Trophoblast cell (in vitro differentiated cells and primary cell): ENCODE data around the gene CD6.

Experiments used
- DNase-seq, 2 donors: peaks; one replicate each; pipeline ENCODE4 v3.0.0-alpha.2; 2016
- H2AFZ ChIP-seq: 2 replicates; pipeline ENCODE4 v1.6.1; 2013; ENCODE audit warnings: low read length, moderate library complexity, mild to moderate bottlenecking; ENCODE audit not compliant: insufficient read depth, poor library complexity
- H2AK5ac ChIP-seq: 2 replicates; pipeline ENCODE4 v1.6.1; 2013; ENCODE audit warnings: mild to moderate bottlenecking, low read length
- H2BK120ac ChIP-seq: 2 replicates; pipeline ENCODE4 v1.6.1; 2013; ENCODE audit warnings: low read length, mild to moderate bottlenecking, moderate library complexity; ENCODE audit not compliant: insufficient read depth, poor library complexity
- H2BK12ac ChIP-seq: 2 replicates; pipeline ENCODE4 v1.6.1; 2013; ENCODE audit warnings: mild to moderate bottlenecking, low read length, moderate library complexity
- H2BK5ac ChIP-seq: 2 replicates; pipeline ENCODE4 v1.6.1; 2013; ENCODE audit warnings: low read length, low read depth, moderate library complexity, mild to moderate bottlenecking; ENCODE audit not compliant: poor library complexity
- H3K14ac ChIP-seq: 2 replicates; pipeline ENCODE4 v1.6.1; 2013; ENCODE audit warnings: mild to moderate bottlenecking, low read length
- H3K18ac ChIP-seq: 2 replicates; pipeline ENCODE4 v1.6.1; 2013; ENCODE audit warnings: mild to moderate bottlenecking, low read length
- H3K23ac ChIP-seq: 2 replicates; pipeline ENCODE4 v1.6.1; 2013; ENCODE audit warnings: low read length
- H3K27ac ChIP-seq: 2 replicates; pipeline ENCODE4 v1.5.1; 2013; ENCODE audit warnings: low read depth, mild to moderate bottlenecking, inconsistent platforms, low read length, moderate library complexity
- H3K27me3 ChIP-seq: 2 replicates; pipeline ENCODE4 v1.6.1; 2013; ENCODE audit warnings: inconsistent platforms, mild to moderate bottlenecking, low read length, moderate library complexity; ENCODE audit not compliant: insufficient read depth
- H3K36me3 ChIP-seq, 2 experiments: 1 replicate in 1 of 2; 2 replicates in 1 of 2; pipeline ENCODE4 v1.6.1; 2013; ENCODE audit warnings: low read length in 2 of 2, mild to moderate bottlenecking in 2 of 2, moderate library complexity in 1 of 2; ENCODE audit not compliant: insufficient read depth in 2 of 2, control insufficient read depth in 1 of 2
- H3K4ac ChIP-seq: 2 replicates; pipeline ENCODE4 v1.6.1; 2013; ENCODE audit warnings: low read depth, mild to moderate bottlenecking, low read length, moderate library complexity
- H3K4me1 ChIP-seq, 2 experiments: 1 replicate in 1 of 2; 2 replicates in 1 of 2; pipeline ENCODE4 v1.6.1; 2013; ENCODE audit warnings: low read length in 2 of 2, mild to moderate bottlenecking in 2 of 2, moderate library complexity in 1 of 2; ENCODE audit not compliant: insufficient read depth in 2 of 2, control insufficient read depth in 1 of 2
- H3K4me2 ChIP-seq: 2 replicates; pipeline ENCODE4 v1.6.1; 2013; ENCODE audit warnings: inconsistent platforms, mild to moderate bottlenecking, low read length, moderate library complexity
- H3K4me3 ChIP-seq: 2 replicates; pipeline ENCODE4 v1.5.1; 2013; ENCODE audit warnings: mild to moderate bottlenecking, low read depth, low read length, inconsistent platforms
- H3K79me1 ChIP-seq: one replicate; pipeline ENCODE4 v1.6.1; 2013; ENCODE audit warnings: low read length
- H3K79me2 ChIP-seq: 2 replicates; pipeline ENCODE4 v1.6.1; 2013; ENCODE audit warnings: low read length, mild to moderate bottlenecking; ENCODE audit not compliant: control insufficient read depth, insufficient read depth, poor library complexity
- H3K9ac ChIP-seq: 2 replicates; pipeline ENCODE4 v1.6.1; 2013; ENCODE audit warnings: mild to moderate bottlenecking, low read length
- H3K9me3 ChIP-seq: 2 replicates; pipeline ENCODE4 v1.6.1; 2013; ENCODE audit warnings: low read depth, mild to moderate bottlenecking, control low read depth, inconsistent platforms, low read length; ENCODE audit not compliant: insufficient read depth
- H4K12ac ChIP-seq: 2 replicates; pipeline ENCODE4 v1.6.1; 2013; ENCODE audit warnings: low read depth, mild to moderate bottlenecking, low read length, moderate library complexity
- H4K8ac ChIP-seq: 2 replicates; pipeline ENCODE4 v1.6.1; 2013; ENCODE audit warnings: low read depth, mild to moderate bottlenecking, low read length, moderate library complexity
- H4K91ac ChIP-seq: one replicate; pipeline ENCODE4 v1.6.1; 2013; ENCODE audit warnings: low read depth, mild to moderate bottlenecking, low read length, moderate library complexity
- WGBS: extraction: QIAGEN DNeasy Blood & Tissue Kit; methylation state at CpG from one replicate; pipeline ENCODE4 v1.1.7; 2013; ENCODE audit warnings: missing lambda C conversion rate; ENCODE audit not compliant: insufficient read length, insufficient coverage; ENCODE audit errors: extremely low coverage; 5-methylcytosine and 5-hydroxymethylcytosine counted together

CD6 gene

DNA sequence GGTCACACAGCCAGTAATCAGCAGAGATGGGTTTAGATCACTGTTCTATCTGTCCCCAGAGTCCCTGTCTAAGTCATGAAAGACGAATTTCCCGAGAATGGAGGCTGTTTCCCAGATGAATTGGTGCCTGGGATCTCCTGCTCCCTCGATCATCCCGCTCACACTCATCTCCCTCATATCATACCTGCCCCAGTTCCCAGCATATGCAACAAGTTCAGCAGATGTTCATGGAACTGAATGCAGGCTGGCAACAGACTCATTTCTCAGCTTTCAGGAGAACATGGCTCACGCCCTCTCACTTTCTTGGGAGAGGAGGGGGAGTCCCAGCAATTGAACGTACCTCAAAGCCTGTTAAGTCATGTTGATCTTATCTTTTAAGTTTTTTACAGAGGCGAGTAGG is 22.1 kb downstream of the CD6 start:
- Histone ChIP-seq H3K4me1 (no peaks in the 10 kb centered on the region), H2BK12ac (no peak overlapping the region), H3K4me2 (no peak overlapping the region), H3K36me3 (no peaks in the 10 kb centered on the region), H2AFZ (no peak overlapping the region), H3K23ac (no peak overlapping the region), H3K18ac (no peak overlapping the region), H3K4me3 (no peak overlapping the region), H4K91ac (no peak overlapping the region), H3K79me2 (no peaks in the 10 kb centered on the region), H3K27me3 (no peaks in the 10 kb centered on the region), H3K14ac (no peak overlapping the region), H4K8ac (no peak overlapping the region), H3K27ac (no peak overlapping the region), H3K9me3 (no peaks in the 10 kb centered on the region), H2AK5ac (no peak overlapping the region), H3K9ac (no peak overlapping the region), H3K79me1 (no peaks in the 10 kb centered on the region), H4K12ac (no peak overlapping the region), H2BK120ac (no peak overlapping the region), H3K4ac (no peak overlapping the region), H2BK5ac (no peak overlapping the region)
- WGBS: no CpG with 5 or more reads among the region's 7 CpGs
- no peak for DNase-seq

DNA sequence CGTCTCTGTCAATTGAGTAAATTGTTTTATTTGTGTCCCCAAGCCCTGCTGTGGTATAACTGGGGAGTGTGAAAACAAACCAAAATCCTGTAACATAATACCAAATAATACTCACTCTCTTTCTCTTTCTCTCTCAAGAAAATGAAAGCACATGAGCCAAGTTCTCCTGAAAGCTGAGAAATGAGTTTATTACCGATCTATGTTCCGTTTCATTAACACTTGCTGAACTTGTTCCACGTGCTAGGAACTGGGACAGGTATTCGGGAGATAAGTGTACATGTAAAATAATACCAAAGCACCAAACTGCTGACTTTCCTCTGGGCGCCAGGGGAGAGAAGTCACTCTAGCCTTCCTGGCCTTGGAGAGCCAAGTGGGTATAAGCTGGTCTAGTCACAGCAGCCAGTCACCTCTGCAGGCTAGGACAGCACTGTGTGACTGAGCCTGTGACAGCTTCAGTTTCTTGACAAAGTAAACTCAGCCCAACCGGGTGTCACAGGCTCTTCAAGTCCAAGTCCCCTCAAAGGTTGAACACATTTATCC is 23.1 kb downstream of the CD6 start:
- DNase-seq: no peak
- Histone ChIP-seq H3K18ac (no peak overlapping the region), H3K27me3 (no peaks in the 10 kb centered on the region), H3K14ac (no peak overlapping the region), H4K91ac (no peak overlapping the region), H2BK120ac (no peak overlapping the region), H4K12ac (no peak overlapping the region), H4K8ac (no peak overlapping the region), H3K4me3 (no peak overlapping the region), H3K9me3 (no peaks in the 10 kb centered on the region), H2BK5ac (no peak overlapping the region), H3K4ac (no peak overlapping the region), H2AK5ac (no peak overlapping the region), H2AFZ (no peak overlapping the region), H3K4me1 (no peaks in the 10 kb centered on the region), H3K79me1 (no peaks in the 10 kb centered on the region), H3K36me3 (no peaks in the 10 kb centered on the region), H3K23ac (no peak overlapping the region), H3K9ac (no peak overlapping the region), H2BK12ac (no peak overlapping the region), H3K27ac (no peak overlapping the region), H3K4me2 (no peak overlapping the region), H3K79me2 (no peaks in the 10 kb centered on the region)
- no CpG with 5 or more reads among the region's 7 CpGs for WGBS

GRCh38 chr11:60995798-60996197 is 24.3 kb downstream of the CD6 start:
- H3K79me2 ChIP-seq: no peaks in the 10 kb centered on the region
- H3K9me3 ChIP-seq: no peaks in the 10 kb centered on the region
- no peak overlapping the region for H3K23ac ChIP-seq
- no peak overlapping the region for H3K18ac ChIP-seq
- no peak overlapping the region for H3K14ac ChIP-seq
- no peak overlapping the region for H2BK12ac ChIP-seq
- no peak overlapping the region for H3K9ac ChIP-seq
- no peak overlapping the region for H2AK5ac ChIP-seq
- no peaks in the 10 kb centered on the region for H3K27me3 ChIP-seq
- H4K8ac ChIP-seq: no peak overlapping the region
- H3K4ac ChIP-seq: no peak overlapping the region
- H3K4me1 ChIP-seq: no peaks in the 10 kb centered on the region
- WGBS: no CpG with 5 or more reads among the region's 7 CpGs
- H2AFZ ChIP-seq: no peak overlapping the region
- H3K4me2 ChIP-seq: no peak overlapping the region
- H3K36me3 ChIP-seq: no peaks in the 10 kb centered on the region
- no peak for DNase-seq
- H2BK5ac ChIP-seq: no peak overlapping the region
- no peak overlapping the region for H4K91ac ChIP-seq
- H2BK120ac ChIP-seq: no peak overlapping the region
- no peak overlapping the region for H3K27ac ChIP-seq
- no peak overlapping the region for H3K4me3 ChIP-seq
- no peak overlapping the region for H4K12ac ChIP-seq
- no peaks in the 10 kb centered on the region for H3K79me1 ChIP-seq

DNA sequence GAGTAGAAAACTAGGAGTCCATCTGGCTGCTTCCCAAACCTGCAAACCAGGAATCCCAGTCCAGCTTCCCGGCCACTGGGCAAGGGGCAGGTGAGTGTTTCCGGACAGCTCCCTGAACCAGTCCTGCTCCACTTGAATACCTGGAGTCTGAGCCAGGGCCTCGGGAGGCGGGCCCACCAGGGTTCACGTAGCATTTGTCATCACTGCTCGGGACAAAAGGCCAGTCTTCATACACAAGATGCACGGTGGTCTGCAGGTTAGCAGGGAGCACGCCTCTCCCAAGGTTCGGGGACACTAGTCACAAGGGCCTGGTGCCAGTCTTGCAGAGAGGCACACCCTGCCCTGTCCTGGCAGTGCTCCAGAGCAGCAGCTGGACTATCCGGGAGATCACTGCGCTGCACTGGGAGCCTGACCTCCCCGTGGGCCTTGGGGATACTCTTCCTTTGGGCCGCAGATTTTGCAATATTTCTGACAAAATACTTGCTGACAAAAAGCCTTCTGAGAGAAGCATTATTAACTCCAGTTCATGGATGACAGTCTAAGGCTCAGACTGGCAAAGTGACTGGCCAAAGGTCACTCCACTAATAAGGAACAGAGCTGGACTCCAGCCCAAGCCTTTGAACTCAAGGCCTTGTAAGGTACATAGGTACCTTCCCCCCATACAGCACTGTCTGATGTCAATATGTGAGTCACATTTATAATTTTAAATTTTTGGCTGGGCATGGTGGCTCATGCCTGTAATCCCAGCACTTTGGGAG is 25.1 kb downstream of the CD6 start:
- no peaks in the 10 kb centered on the region for H3K36me3 ChIP-seq
- H3K27me3 ChIP-seq: no peaks in the 10 kb centered on the region
- H2AK5ac ChIP-seq: no peak overlapping the region
- no peak overlapping the region for H3K4me3 ChIP-seq
- H2BK12ac ChIP-seq: no peak overlapping the region
- no peak overlapping the region for H3K18ac ChIP-seq
- H4K12ac ChIP-seq: no peak overlapping the region
- H2BK5ac ChIP-seq: no peak overlapping the region
- no peak overlapping the region for H4K91ac ChIP-seq
- H2AFZ ChIP-seq: no peak overlapping the region
- WGBS: no CpG with 5 or more reads among the region's 13 CpGs
- no peak overlapping the region for H3K9ac ChIP-seq
- no peak overlapping the region for H3K4me2 ChIP-seq
- no peaks in the 10 kb centered on the region for H3K4me1 ChIP-seq
- H3K79me2 ChIP-seq: no peaks in the 10 kb centered on the region
- no peak overlapping the region for H3K27ac ChIP-seq
- DNase-seq: no peak
- no peak overlapping the region for H2BK120ac ChIP-seq
- H3K79me1 ChIP-seq: no peaks in the 10 kb centered on the region
- no peak overlapping the region for H3K14ac ChIP-seq
- no peak overlapping the region for H4K8ac ChIP-seq
- H3K9me3 ChIP-seq: no peaks in the 10 kb centered on the region
- H3K23ac ChIP-seq: no peak overlapping the region
- H3K4ac ChIP-seq: no peak overlapping the region
